ENCODE data around the gene FNDC11.

Gene FNDC11

GRCh38 chr20:63553251-63553932 is 567 bp upstream of the FNDC11 start:
- H3K27me3 ChIP-seq (ENCODE audit: insufficient read depth, poor library complexity, severe bottlenecking) = peaks cover 54% of the 10 kb centered on the region
- H3K4me3 ChIP-seq (replicated peaks; ENCODE audit: insufficient read depth, low read length) = no peak overlapping the region
- peak in 1 of 2 experiments; percentile 30 for DNase-seq (ENCODE audit: low read depth in 1 of 2, low spot score in 1 of 2)
- H3K27ac ChIP-seq (replicated peaks) = no peak overlapping the region
- TF ChIP-seq CTCF (IDR thresholded peaks at IDR 0.05; ENCODE audit: insufficient read depth, low read length) (no peak), GABPA (IDR thresholded peaks at IDR 0.05; ENCODE audit: low read depth) (no peak), POLR2AphosphoS5 (IDR thresholded peaks at IDR 0.05; ENCODE audit: low read depth) (no peak), SPI1 (IDR thresholded peaks at IDR 0.05; ENCODE audit: borderline replicate concordance, low read depth) (no peak), REST (IDR thresholded peaks at IDR 0.05; ENCODE audit: insufficient replicate concordance, low read depth) (no peak)

- DNase-seq (ENCODE audit: low read depth in 1 of 2, low spot score in 1 of 2) = no peak
- Histone ChIP-seq H3K27ac (replicated peaks) (no peak overlapping the region), H3K4me3 (replicated peaks; ENCODE audit: insufficient read depth, low read length) (no peak overlapping the region), H3K27me3 (ENCODE audit: insufficient read depth, poor library complexity, severe bottlenecking) (peaks cover 45% of the 10 kb centered on the region)
- TF ChIP-seq GABPA (IDR thresholded peaks at IDR 0.05; ENCODE audit: low read depth) (no peak), POLR2AphosphoS5 (IDR thresholded peaks at IDR 0.05; ENCODE audit: low read depth) (no peak), CTCF (IDR thresholded peaks at IDR 0.05; ENCODE audit: insufficient read depth, low read length) (no peak), REST (IDR thresholded peaks at IDR 0.05; ENCODE audit: insufficient replicate concordance, low read depth) (no peak), SPI1 (IDR thresholded peaks at IDR 0.05; ENCODE audit: borderline replicate concordance, low read depth) (no peak)
Observed at GRCh38 chr20:63554361-63555278, 661 bp downstream of the FNDC11 start.

- no peak for TF ChIP-seq GABPA (IDR thresholded peaks at IDR 0.05; ENCODE audit: low read depth)
- TF ChIP-seq REST (IDR thresholded peaks at IDR 0.05; ENCODE audit: insufficient replicate concordance, low read depth) = no peak
- no peak for TF ChIP-seq POLR2AphosphoS5 (IDR thresholded peaks at IDR 0.05; ENCODE audit: low read depth)
- no peak for TF ChIP-seq CTCF (IDR thresholded peaks at IDR 0.05; ENCODE audit: insufficient read depth, low read length)
- TF ChIP-seq SPI1 (IDR thresholded peaks at IDR 0.05; ENCODE audit: borderline replicate concordance, low read depth) = no peak
- H3K27me3 ChIP-seq (ENCODE audit: insufficient read depth, poor library complexity, severe bottlenecking) = peaks cover 35% of the 10 kb centered on the region
- DNase-seq (ENCODE audit: low read depth in 1 of 2, low spot score in 1 of 2) = no peak
- H3K4me3 ChIP-seq (replicated peaks; ENCODE audit: insufficient read depth, low read length) = no peak overlapping the region
- no peak overlapping the region for H3K27ac ChIP-seq (replicated peaks)
Observed at GRCh38 chr20:63555661-63556381, 1.9 kb downstream of the FNDC11 start.
